Stimulated activated CD8-positive, alpha-beta memory T cell treated with anti-CD3 and anti-CD28 coated beads, Interleukin-15, amount 100 ng/mL, for 4 hours (primary cell): ENCODE measurements around the gene DCLK2.

Experiments
- DNase-seq, 2 donors: peaks; one replicate each; pipeline ENCODE4 v3.0.0-alpha.2; 2020; ENCODE audit warnings: low read depth in 2 of 2

DCLK2 gene

GRCh38 chr4:150264595-150265161 is 186.4 kb downstream of the DCLK2 start:
- no peak for DNase-seq

GRCh38 chr4:150265806-150266205 is 187.6 kb downstream of the DCLK2 start:
- no peak for DNase-seq

GRCh38 chr4:150268444-150268843 is 190.2 kb downstream of the DCLK2 start:
- DNase-seq, result no peak

GRCh38 chr4:150278206-150278605 is 200.0 kb downstream of the DCLK2 start:
- no peak for DNase-seq

GRCh38 chr4:150280081-150280895 is 202.0 kb downstream of the DCLK2 start:
- DNase-seq, result no peak

GRCh38 chr4:150280975-150281374 is 202.7 kb downstream of the DCLK2 start:
- DNase-seq, result no peak

GRCh38 chr4:150283689-150284088 is 205.4 kb downstream of the DCLK2 start:
- no peak for DNase-seq

- no peak for DNase-seq
These were observed 208.4 kb downstream of the DCLK2 start for GRCh38 chr4:150286656-150287055.

GRCh38 chr4:150289198-150289597 is 211.0 kb downstream of the DCLK2 start:
- DNase-seq, result no peak

- no peak for DNase-seq
These were observed 211.6 kb downstream of the DCLK2 start for GRCh38 chr4:150289881-150290280.

GRCh38 chr4:150297861-150298474 is 219.7 kb downstream of the DCLK2 start:
- no peak for DNase-seq

- no peak for DNase-seq
These were observed 221.6 kb downstream of the DCLK2 start for GRCh38 chr4:150299816-150300215.

- DNase-seq, result no peak
These were observed 224.3 kb downstream of the DCLK2 start for GRCh38 chr4:150302553-150302952.

GRCh38 chr4:150305995-150306394 is 227.8 kb downstream of the DCLK2 start:
- no peak for DNase-seq

GRCh38 chr4:150306719-150307118 is 228.5 kb downstream of the DCLK2 start:
- no peak for DNase-seq
